DMS153 treated with DMSO at 0.1 percent for 48 hours (cell line): ENCODE measurements around the gene SMG9.
"Not testable (repeated sequence)": the region's sequence is repeated elsewhere in the genome, so short reads cannot be mapped to it uniquely, and the experiment has no call there.

ENCODE experiments used
- DNase-seq: peaks from one replicate; lab custom pipeline; 2025; ENCODE audit not compliant: unreplicated experiment; lab: John Stamatoyannopoulos, UW

Gene SMG9

DNA sequence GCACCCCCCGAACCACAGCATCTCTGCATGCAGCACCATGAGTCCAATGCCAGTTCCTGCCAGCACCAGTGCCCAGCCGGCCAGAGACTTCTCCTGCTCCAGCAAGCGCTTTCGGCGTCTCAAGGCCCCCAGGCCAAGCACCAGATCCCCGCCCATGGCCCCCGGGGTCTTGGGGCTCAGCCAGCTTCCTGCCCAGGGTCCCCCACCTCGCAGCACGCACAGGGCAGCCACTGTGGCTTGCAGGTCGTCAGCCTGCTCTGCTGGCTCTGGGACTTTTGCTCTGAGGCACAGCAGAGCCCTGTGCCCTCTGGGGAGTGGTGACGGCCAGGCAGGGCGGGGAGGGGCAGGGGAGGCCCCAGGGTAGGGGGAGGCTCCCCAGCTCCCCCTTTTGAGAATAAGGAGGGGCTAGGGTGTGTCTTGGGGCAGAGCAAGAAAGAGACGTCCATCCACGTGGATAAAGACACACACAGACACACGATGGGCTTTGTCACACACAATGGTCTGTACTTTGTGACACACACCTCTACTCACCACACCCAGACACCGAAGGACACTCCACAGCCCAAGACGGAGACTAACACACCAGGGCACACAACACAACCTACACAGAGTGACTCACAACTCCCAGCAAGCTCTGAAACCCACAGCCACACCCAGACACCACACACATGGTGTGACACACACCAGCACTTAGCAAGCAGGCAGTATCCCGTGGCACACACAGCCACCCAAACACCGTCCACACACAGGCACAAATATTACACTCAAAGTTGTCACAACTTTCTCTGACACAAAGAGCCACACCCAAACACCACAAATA is 26.2 kb upstream of the SMG9 start, which contains the start of gene KCNN4:
Gene KCNN4 (minus strand): TSS at position 268 of the 820 bp plus-strand sequence. CDS start 112 bp downstream, at position 156.
- DNase-seq = no peak

DNA sequence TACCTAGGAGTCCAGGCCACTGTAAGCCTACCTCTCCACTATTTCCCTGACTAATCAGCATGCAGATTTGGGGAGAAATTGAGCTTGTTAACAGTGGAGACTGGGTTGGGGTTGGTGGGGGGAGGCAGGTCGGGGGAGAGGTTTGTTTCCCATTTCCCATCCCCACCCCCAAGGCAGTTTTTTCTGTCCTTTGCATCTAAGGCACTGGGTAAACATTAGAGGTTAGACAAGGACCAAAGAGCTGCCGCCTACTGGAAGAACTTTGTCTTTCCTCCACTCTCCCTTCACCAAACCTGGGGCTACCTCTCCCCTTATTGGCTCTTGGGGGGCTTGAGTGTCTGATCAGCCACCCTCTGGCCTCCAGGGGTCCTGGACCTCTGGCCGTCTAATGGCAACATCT is 25.1 kb upstream of the SMG9 start:
- DNase-seq = no peak

DNA sequence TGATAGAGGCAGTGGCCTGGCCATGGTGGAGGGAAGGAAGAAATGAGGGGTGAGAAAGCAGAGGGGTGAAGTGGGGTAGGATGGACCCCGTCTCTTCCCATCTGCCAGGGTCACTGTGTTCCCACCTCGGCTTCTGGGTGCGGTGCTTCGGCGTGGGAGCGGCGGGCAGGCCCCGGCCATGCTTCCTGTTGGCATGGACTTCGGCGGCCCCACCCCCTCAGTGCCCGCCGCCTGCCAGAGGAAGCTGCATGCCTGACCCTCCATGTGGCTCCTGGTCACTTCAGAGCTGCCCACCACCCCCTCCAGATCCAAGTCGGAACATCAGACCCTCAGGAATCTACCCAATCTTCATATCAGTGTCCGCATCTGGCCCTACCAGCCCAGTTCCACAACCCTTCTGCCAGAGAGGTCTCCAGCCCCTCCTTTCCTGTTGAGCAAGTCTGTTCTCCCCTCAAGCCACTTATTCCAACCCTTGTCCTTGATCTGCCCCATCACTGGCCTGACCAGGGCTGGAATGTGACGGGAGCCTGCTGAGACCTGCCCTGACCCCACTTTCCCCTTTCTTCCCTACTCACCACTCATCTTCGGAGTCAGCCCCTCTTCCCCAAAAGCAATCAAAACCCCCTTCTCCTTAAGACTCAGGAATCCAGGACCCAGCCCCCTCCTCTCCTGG is 24.5 kb upstream of the SMG9 start:
- no peak for DNase-seq

DNA sequence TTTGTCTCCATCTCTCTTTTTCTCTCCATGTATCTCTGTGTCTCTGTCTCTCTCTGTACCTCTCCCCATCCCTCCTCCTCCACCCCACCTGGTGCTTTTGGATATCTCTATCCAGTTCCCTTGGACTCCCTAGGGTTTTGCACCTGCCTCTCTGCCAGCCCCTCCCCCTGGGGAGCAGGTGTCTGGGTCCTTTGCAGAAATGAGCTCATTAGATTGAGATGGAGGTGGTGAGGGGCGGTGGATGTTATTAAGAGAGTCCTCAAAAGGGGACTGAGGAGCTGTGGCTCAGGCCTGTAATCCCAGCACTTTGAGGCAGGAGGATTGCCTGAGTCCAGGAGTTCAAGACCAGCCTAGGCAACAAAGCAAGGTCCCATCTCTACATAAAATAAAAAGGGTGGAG is 23.9 kb upstream of the SMG9 start:
- DNase-seq = no peak

DNA sequence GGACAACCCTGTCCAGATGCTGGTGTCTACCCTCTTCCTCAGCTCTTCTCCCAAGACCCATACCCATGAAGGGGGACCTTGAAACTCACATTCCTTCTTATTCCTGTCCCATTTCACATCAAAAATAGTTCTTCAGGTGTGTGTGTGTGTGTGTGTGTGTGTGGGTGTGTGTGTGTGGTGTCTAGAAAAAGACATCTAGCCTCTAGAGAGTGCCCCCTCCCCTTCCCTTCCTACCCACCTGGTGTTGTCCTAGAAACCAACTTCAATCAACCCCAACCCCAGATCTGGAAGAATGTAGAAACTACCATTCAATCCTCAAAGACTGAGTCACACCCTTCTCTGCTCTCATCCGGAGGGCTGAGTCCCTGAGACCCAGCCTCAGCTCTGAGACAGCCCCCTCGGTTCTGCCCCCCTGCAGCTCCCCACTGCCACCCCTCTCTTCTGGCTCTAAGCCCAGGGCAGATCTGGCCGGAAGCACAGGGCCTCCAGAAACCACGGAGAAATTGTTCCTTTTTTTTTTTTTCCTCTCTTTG is 22.5 kb upstream of the SMG9 start:
- DNase-seq = no peak

DNA sequence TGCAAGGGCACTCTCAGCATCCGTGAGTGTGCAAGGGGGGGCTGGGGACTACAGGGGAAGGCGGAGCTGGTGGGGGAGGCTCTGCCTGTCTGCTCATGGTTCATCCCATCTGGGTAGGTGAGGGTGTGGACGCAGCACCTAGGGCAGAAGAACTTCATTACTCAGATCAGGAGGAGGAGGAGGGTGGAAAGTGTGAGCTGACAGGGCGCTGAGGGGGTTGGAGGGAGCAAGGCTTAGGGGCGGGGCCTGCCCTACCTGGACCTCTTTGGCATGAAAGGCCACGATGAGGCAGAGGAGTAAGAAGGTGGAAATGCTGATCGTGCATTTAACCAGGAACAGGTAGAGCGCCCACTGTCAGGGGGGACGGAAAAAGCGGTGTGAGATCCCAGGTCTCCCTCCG is 21.5 kb upstream of the SMG9 start:
- DNase-seq = no peak

DNA sequence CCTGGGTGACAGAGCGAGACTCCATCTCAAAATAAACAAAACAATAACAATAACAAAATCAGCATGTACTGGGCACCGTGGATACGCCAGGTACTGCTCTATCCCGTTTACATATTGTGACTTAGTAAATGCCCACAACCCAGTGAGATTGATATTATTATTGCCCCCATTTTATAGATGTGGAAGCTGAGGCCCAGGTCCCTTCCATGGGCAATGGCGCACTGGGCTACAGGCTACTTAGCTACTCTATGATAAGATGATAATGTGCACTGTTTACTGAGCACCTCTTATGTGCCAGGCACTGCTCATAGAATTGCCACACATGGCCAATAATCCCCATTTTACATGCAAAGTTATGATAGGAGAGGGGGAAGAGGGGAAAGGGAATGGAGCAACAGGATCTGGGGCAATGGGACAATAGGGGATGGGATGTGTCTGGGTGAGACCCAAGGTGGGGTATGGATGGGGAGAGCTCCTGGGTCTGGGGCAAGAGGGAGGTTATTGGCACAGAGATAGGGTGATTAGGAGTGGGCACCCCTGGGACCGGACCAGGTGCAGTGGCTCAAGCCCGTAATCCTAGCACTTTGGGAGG is 20.6 kb upstream of the SMG9 start:
- no peak for DNase-seq

DNA sequence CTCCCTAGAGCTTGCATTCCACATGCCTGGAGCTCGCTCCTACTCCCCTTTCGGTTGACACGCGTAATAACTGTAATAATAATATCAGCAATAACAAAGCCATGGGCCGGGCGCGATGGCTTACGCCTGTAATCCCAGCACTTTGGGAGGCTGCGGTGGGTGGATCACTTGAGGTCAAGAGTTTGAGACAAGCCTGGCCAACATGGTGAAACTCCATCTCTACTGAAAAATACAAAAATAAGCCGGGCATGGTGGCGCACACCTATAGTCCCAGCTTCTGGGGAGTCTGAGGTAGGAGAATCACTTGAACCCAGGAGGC is 20.1 kb upstream of the SMG9 start:
- DNase-seq = not testable (repeated sequence)

DNA sequence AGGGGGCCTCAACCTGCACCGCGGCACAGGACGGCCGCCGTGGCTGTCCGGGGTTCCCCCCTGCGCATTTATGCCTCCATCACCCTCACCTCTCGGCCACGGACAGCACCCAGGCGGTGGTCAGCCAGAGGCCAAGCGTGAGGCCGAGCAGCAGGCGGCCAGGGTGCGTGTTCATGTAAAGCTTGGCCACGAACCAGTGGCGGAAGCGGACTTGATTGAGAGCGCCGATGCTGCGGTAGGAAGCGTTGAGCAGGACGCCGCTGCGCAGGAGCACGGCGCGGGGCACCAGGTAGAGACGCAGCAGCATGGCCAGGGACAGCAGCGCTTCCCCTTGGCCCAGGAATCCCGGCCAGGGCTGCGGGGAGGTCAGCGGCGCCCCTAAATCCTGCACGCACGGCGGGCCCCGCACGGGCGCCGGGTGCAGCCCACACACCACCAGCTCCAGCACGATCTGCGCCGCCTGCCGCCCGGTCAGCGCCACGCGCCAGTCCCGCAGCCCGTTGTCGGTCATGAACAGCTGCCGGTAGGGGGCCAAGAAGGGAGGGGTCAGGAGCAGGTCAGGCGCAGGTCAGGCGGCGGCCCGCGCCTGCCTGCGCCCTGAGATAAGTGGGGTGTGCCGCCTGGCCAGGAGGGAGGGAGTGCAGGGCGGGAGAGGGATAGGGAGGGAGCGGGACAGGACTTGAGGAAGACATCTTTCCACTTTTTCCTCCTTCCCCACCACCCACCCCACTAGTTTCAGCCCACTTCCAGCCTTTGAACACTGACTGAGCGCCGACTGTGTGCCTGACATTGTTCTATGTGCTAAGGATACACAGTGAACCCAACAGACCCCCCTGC is 19.6 kb upstream of the SMG9 start:
- DNase-seq = no peak

DNA sequence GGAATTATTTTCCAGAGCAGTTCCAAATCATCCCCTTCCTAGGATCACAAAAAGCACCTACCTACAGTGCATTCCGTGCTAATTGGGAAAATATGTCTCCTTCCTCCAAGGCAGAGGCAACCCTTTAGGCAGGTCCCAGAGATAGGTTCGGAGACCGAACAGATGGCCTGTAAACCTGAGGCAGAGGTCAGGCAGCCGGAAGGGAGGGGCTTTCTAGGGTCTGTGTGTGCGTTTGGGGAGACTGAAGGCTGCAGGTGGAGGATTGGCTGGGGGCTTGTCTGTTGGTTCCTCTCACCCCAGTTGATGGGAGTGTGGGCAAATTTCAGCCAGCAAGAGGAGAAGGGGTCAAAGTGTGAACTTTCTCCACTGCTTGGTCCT is 19.0 kb upstream of the SMG9 start:
- no peak for DNase-seq

DNA sequence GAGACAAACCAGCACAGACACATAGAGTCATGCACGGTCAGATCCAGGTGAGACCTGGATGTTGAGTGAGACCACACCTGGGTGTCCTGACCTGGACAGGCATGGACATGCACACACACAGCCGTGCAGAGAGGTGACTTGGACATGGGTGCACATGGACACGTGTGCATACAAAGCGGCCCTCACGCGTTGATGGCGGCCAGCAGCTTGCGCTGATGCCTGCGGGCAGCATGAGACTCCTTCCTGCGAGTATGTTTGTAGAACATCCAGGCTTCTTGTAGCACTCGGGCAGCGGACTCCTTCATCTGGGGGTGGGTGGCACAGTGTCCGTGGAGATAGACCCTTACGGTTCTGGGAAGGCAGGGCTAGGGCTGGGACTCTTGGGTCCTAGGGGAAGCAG is 14.5 kb upstream of the SMG9 start:
- no peak for DNase-seq

DNA sequence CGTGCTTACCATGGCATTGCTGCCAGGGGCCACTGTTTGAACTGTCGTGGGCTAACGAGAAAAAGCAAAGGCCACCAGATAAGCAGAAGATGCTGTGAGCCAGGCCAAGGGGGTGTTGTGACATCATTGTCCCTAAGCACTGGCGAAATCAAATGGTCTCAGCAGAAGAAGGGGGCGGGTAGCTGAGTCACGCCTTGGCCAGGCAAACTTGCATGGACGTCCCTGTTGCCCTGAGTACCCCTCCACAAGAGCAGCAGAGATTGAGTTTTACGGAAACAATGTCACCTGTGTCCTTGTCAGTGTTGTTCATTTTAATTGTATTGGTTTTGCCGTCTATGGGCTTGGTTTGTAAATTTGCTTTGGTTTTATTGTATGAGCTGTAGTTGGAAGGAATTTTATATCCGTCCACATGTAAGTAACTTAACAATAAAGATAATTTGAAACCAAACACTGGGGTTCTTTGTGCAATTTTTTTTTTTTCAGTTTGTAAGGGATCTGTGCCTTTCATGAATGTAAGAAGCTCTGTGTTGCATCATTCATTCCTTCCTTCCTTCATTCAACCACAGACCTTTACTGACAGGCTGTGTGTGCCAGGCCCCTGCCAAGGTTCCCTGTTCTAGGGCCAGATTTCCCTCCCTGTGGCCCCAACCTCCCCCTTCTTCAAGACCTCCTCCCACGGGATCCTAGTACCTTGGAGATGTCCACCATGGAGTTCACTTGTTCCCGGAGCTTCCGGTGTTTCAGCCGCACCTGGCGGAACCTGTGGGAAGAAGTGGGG is 13.7 kb upstream of the SMG9 start:
- DNase-seq = no peak

DNA sequence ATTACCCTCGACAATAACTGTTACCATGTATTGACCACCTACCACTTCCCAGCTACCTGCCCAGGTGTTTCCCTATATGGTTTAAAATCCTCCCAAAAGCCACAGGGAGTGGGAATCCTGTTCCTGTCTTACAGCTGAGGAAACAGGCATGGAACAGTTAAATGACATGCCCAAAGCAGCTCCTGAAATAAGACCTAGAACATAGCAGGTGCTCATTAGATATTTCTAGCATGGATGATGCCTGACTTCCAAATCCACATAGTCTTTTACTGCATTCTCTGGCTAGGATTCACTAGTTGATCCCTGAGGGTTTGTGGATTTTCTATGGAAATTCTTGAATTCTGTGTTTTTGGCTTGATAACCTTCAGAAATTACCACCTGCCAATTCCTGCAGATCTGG is 13.1 kb upstream of the SMG9 start:
- no peak for DNase-seq

DNA sequence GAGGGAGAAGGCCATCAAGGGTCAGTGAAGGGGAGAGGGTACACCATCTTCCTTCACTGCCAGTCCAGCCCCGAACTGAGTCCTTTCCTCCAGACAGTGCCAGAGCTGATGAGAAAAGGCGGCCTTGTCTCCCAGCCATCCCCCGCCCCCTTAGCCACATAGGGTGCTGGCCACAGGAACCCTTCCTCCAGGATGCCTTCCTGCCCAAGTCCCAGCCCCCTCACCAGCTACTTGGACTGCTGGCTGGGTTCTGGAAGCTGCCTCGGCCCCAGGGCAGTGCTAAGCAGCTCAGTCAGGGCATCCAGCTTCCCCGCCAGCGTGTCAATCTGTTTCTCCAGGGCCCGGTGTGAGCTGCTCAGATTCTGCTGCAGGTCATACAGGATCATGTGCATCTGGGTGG is 12.6 kb upstream of the SMG9 start:
- DNase-seq = no peak

DNA sequence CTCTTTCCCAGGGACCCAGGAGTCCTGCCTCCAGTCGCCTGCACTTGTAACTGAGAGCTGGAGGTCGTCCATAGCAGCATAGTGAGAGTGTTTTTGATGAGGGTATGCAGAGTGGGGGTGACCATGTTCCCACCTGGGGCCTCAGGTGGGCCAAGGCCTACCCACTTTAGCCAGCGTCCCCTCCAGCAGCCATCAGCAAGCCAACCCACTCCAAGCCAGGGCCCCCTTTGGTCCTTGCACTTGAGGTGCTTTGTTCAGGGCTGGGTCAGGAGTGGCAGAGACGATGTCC is 11.9 kb upstream of the SMG9 start:
- no peak for DNase-seq

DNA sequence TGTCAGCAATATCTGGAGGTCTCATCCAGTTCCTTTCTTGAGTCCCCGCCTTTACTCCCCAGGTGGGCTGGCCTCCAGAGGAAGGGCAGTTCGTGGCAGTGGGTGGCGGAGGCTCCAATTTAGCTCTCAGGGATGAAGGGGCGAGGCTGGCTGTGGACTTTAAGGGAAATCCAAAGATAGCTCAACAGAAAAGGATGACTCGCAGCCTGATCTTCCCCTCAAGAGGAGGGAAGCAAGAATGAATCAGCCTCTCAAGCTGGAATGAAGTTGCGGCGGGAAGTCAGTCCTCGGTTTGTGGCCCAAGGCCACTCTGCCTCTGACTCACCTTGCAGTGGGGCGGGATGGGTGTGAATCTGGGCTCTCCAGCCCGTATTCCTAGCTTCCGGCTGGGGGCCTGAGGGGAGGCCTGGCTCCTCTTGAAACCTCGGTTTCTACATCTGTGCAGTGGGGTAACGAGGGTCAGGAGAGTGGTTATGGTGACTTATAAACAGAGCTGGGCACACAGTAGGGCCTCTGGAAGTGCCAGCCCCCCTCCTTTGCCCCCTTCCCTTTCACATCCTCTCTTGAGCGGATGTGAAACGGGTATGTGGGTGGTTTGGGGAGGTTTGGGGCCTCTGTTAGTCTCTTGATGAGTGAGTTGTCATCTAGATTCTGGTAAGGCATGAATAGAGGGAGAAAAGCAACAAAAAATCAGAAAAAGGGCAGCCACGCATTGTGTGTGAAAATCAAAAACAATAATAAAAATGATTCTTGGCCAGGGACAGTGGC is 10.5 kb upstream of the SMG9 start:
- no peak for DNase-seq

DNA sequence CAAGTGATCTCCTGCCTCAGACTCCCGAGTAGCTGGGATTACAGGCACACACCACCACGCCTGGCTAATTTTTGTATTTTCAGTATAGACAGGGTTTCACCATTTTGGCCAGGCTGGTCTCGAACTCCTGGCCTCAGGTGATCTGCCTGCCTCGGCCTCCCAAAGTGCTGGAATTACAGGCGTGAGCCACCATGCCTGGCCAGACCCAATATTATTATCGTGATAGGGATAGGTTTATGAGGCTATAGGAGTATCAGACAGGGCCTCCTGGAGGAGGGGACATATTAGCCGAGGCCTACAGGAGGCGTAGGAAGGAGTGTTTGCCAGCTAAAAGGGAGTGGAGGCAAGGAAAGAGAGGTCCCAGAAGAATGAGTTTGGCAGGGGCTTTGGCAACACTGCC is 9.9 kb upstream of the SMG9 start:
- DNase-seq = not testable (repeated sequence)

DNA sequence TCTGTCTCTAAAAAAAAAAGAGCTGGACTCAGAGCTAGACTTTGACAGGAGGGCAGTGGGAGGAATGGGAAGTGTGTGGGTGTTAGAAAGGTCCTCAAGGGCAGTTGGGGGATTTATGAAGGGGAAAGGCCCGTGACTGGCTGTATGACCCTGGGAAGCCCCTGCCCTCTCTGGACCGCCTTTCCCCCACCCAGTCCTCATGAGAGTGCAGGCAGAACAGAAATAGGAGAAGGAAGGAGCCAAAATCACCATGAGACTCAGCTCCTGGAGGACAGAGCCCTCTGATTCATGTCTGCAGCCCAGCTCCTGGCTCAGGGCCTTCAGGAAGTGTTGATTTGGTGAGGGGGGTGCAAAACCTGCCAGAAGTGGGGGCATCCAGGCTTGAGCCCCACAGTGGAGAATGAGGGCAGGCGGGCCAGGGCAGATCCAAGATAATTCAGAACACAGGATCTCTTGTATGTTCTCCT is 8.7 kb upstream of the SMG9 start:
- DNase-seq = no peak

DNA sequence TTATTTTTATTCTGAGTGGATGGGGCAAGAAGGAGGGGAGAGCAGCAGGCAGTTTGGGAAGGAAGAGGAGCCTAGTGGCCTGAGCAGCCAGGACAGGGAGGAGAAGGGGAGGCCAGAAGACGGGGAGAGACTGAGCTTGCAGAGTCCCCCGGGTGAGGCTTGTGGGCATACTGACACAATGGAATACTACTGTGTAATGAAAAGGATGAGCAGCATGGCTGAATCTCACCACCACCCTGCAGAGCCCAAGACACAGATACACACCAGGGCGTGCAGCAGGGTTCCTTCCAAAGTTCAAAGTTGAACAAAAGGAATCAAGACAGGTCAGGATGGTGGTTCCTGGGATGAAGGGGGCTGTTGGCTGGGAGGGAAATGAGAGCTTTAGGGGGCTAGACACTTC is 8.1 kb upstream of the SMG9 start:
- no peak for DNase-seq

DNA sequence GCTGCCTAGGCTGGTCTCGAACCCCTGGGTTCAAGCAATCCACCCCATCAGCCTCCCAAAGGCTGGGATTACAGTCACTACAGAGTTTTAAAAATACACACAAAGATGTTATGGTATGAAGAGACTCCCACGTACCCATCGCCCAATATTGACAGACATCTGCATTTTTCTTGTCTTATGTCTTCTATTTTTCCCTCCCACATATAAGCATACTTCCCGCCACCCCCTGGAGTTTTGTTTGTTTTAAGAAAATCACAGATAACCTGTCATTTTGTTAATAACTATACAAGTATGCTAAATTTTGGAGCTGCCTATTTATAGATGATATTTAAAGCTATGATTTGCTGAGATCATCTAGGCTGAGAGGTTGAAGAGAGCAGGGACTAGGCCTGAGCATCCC is 6.2 kb upstream of the SMG9 start:
- DNase-seq = no peak
